Omental fat pad (tissue), 4 donors: ENCODE measurements around the gene PCDHGC3. TPM values are rescaled to one million over a fixed set of nuclear protein-coding genes. Genes with fewer than 3 reads are reported as not detected.

Experiments
- ATAC-seq: fragments of 150-250 bp; one replicate; pipeline ENCODE4 v1.9.1; 2016; ENCODE audit warnings: mild to moderate bottlenecking, moderate library complexity; ENCODE audit not compliant: low FRiP score
- DNase-seq: peaks from one replicate; pipeline ENCODE4 v3.0.0-alpha.2; 2019; ENCODE audit warnings: low spot score
- CTCF ChIP-seq, 3 donors: fragments of 450-650 bp; IDR thresholded peaks; one replicate each; pipeline ENCODE4 v1.5.1; 2016 to 2017; ENCODE audit warnings: antibody characterized with exemption in 3 of 3, mild to moderate bottlenecking in 3 of 3, moderate library complexity in 2 of 3
- total RNA-seq, 4 donors: library from RNA; depleted of rRNA; stranded (reverse); fragments of >200 nt; gene quantifications; one replicate each; pipeline ENCODE4 v1.1.0, GENCODE V29; 2016

The PCDHGC3 gene
- total RNA-seq, 4 donors from 2014 or later, result 34.8 to 83.1 (median 41.9) TPM

GRCh38 chr5:141513627-141514329 lies 38.0 kb downstream of the PCDHGC3 start:
- DNase-seq (peak; percentile 48), ATAC-seq (peak; percentile 50)
- no peak for TF ChIP-seq CTCF (IDR thresholded peaks at IDR 0.05)

DNA sequence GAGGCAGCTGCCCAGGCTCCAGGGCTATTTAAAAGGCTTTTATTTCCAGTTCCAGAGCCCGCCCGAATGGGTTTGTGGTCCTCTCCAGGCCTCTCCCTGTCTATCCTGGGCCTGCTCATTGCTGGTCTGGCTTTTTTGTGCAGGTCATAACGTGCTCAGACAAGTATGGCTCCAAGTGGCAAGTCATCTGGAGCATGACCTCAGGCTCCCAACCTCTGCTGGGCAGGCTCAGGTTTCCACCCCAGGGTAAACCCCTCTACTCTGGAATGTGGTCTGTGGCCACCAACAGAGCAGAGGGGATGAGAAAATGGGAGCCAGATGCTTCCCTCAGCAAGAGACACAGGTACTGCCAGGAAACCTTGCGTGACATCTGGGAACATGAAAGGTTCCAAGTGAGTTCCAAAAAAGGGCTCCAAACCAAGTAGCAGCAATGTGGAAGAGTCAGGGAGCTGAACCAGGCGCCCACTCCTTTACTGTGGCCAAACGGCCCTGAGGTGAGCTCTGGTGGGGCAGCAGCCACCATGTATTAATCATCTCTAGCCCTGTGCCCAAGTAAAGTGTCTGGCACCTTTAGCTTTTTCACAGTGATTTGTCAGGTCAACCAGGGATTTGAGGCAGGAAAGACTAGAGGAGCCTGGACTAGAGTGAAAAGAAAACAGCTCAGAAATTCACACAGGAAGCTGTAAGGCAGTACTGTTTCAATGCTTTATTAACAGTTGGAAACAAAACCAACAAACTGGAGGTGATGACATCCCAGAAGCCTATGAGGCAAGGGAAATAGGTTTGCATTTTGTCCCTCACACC lies 38.8 kb downstream of the PCDHGC3 start:
- DNase-seq (no peak), ATAC-seq (peak; percentile 0)
- no peak for TF ChIP-seq CTCF (IDR thresholded peaks at IDR 0.05)

- TF ChIP-seq CTCF (IDR thresholded peaks at IDR 0.05), result no peak
- no peak for DNase-seq
- no peak for ATAC-seq
These were observed 39.4 kb downstream of the PCDHGC3 start for GRCh38 chr5:141515141-141515540.

- no peak for DNase-seq
- ATAC-seq, result no peak
- no peak for TF ChIP-seq CTCF (IDR thresholded peaks at IDR 0.05)
These were observed 40.3 kb downstream of the PCDHGC3 start for GRCh38 chr5:141515946-141516671.

- no peak for TF ChIP-seq CTCF (IDR thresholded peaks at IDR 0.05)
- ATAC-seq, result no peak
- no peak for DNase-seq
These were observed 40.9 kb downstream of the PCDHGC3 start for GRCh38 chr5:141516672-141517025.

DNA sequence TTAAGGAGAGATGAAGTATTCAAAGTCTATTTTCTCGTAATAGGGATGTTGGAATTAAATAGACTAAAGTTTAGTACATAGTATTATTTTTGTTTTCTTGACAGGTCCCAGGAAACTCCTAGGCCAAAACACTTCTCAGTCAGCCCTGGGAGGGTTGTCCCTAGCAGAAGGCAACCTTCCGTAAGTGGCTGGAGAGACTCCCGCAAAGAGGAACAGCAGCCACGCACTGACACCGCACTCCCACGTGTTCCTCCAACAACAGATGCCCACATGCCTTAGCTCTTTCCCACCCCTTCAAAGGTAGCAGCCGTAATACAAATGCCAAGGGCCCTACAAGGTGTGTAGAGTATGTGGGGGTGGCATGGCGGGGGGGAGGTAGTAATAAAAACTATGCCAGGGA lies 41.5 kb downstream of the PCDHGC3 start:
- DNase-seq, result no peak

More for the DNA sequence above, 41.5 kb downstream of the PCDHGC3 start:
- no peak for TF ChIP-seq CTCF (IDR thresholded peaks at IDR 0.05)
- ATAC-seq, result no peak
